Measurements from ENCODE around the gene CDK19. TPM values are rescaled to one million over a fixed set of nuclear protein-coding genes. Genes with fewer than 3 reads are reported as not detected.

CDK19 gene
- 1 to 10 TPM; 3.0 to 7.4 (median 6.3) TPM for total RNA-seq

DNA sequence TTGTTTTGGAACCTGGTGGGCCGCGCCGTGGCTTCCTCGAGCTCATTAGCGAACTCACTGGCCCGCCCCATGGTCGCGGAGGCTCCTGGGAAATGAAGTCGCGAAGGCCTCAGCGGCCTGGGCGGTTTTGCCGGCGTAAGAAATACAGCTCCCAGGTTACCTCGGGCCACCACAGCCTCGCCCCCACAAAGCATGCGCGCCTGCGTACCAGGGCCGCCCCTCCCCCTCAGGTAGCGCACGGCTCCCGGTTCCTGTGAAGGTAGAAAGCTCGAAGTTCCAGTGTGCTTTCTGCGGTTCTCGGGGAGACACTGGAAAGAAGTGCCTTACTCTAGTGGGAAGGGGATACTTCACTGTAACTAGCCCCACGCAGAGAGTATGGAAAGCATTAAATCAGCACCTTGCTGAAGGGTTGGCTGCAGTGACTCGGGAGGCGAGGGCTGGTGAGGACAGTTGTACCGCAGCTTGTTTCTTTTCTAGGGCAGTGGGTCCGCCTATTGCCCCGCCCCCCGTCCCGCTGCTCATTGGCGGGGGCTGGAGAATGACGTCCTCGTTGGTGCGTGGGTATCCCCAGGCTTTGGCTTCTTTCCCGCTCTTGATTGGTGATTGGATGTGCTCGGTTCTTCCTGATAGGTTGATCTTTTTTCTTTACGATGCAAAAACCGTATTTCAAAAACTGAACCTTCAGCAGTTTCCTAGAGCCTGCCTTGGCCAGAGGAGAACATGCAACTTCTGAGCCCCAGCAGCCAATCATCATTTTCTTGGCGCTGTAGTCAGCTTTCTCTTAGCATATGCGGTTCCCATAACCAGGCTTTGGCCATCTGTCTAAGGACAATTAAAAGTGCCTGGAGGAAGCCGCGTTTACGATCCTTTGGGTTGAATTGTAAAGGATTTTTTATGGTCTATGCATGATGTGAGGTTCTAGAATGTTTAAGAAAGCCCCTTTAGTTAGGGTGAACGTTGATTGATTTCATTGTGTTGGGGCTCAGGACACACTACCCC lies at the start of gene CDK19:
Gene CDK19 (minus strand): TSS at position 59 of the 999 bp plus-strand sequence. CDS start 333 bp downstream, outside the sequence.
- no peaks in the 10 kb centered on the region for H3K36me3 ChIP-seq
- TF ChIP-seq POLR2A (IDR thresholded peaks at IDR 0.05): peak; percentile 72 to 75
- TF ChIP-seq CTCF (IDR thresholded peaks at IDR 0.05 in 4 of 5, conservative IDR thresholded peaks at IDR 0.05 in 1 of 5): no peak
- H3K4me1 ChIP-seq: peaks cover 6 to 13% of the 10 kb centered on the region in 2 donors
- H3K4me3 ChIP-seq: peak within 1 kb of the TSS; percentile 65 to 94 (median 82)
- H3K9me3 ChIP-seq: no peaks in the 10 kb centered on the region
- in situ Hi-C loops (cut with MboI; ENCODE audit: low sequenced_read_pairs in 4 of 4): loop anchor here (5.0 to 10.0 kb wide), 3 partner anchors 59 to 139 kb away; partner anchors contain the start of genes AMD1 (in 2 of the 4) and GTF3C6 (in 2 of the 4)
- ATAC-seq (peak; percentile 92), DNase-seq (peak; percentile 97)
- H3K27me3 ChIP-seq: no peaks in the 10 kb centered on the region
- H3K27ac ChIP-seq: peak within 1 kb of the TSS; percentile 89 to 95 (median 91)
- intact Hi-C loops (cut with DNase I; ENCODE audit: low total_unique reads): loop anchor here (1.0 to 10.0 kb wide), 8 partner anchors 59 to 1433 kb away; partner anchors contain the start of genes AMD1, CD164, CDC40 and DDO

DNA sequence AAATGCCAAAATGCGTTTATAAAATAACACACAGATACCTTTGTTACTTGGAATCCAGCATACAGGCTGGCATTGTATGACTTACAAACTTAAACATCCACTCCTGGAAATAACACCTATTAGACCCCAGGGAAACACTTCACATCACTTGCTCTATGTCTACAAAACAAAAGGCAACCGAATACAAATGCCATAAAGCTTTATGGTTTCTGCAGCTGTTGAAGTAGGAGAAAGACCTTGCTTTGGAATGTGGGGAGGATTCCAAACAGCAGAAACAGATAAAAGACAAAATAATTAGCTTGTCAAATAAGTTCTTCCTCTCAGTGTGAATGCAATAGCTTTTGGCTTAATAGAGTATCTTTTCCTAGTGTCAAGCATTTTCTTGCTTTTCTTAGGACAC lies 49.6 kb upstream of the CDK19 start:
- intact Hi-C loops (cut with DNase I; ENCODE audit: low total_unique reads) (no loop called here), in situ Hi-C loops (cut with MboI; ENCODE audit: low sequenced_read_pairs in 4 of 4) (loop anchor here in 1 of 4 donors (5.0 kb wide), 1 partner anchor 38 kb away; no protein-coding TSS in a partner anchor)
- TF ChIP-seq POLR2A (IDR thresholded peaks at IDR 0.05): no peak
- no peak for TF ChIP-seq CTCF (IDR thresholded peaks at IDR 0.05 in 4 of 5, conservative IDR thresholded peaks at IDR 0.05 in 1 of 5)
- DNase-seq: no peak
- H3K27ac ChIP-seq: no peak overlapping the region
- H3K36me3 ChIP-seq: no peaks in the 10 kb centered on the region
- H3K27me3 ChIP-seq: no peaks in the 10 kb centered on the region
- no peak for ATAC-seq
- no peaks in the 10 kb centered on the region for H3K9me3 ChIP-seq
- no peak overlapping the region for H3K4me3 ChIP-seq
- no peaks in the 10 kb centered on the region for H3K4me1 ChIP-seq

DNA sequence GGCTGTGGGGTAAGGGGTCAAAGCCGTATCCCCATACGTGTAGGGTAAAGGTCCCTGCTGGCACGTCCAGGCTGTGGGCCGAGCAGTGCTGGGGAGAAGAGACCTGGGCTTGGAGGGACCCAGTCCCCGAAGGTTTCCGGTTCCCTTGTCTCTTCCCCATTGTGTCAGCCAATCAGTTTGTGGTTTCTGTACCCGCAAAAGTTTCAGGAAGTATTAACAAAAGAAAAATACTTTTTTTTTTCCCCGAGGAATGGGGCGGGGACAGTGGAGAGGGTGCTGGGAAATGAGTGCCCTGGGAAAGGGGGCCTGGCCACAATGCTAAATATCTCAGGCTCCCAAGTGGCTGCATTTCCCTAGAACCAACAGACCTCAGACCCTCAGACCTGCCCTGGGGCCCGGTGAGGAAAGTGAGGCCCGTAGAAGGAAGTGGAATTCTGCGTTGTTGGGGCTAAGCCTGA lies 44.1 kb upstream of the CDK19 start:
- H3K4me1 ChIP-seq: no peaks in the 10 kb centered on the region
- H3K36me3 ChIP-seq: no peaks in the 10 kb centered on the region
- no peak overlapping the region for H3K4me3 ChIP-seq
- in situ Hi-C loops (cut with MboI; ENCODE audit: low sequenced_read_pairs in 4 of 4): no loop called here
- intact Hi-C loops (cut with DNase I; ENCODE audit: low total_unique reads): no loop called here
- H3K27me3 ChIP-seq: no peaks in the 10 kb centered on the region
- TF ChIP-seq POLR2A (IDR thresholded peaks at IDR 0.05) (no peak), CTCF (IDR thresholded peaks at IDR 0.05 in 4 of 5, conservative IDR thresholded peaks at IDR 0.05 in 1 of 5) (no peak)
- H3K9me3 ChIP-seq: no peaks in the 10 kb centered on the region
- DNase-seq (no peak), ATAC-seq (no peak)
- no peak overlapping the region for H3K27ac ChIP-seq

GRCh38 chr6:110858562-110859214 lies 43.4 kb upstream of the CDK19 start:
- intact Hi-C loops (cut with DNase I; ENCODE audit: low total_unique reads) (no loop called here), in situ Hi-C loops (cut with MboI; ENCODE audit: low sequenced_read_pairs in 4 of 4) (no loop called here)
- no peak overlapping the region for H3K4me3 ChIP-seq
- DNase-seq (no peak), ATAC-seq (no peak)
- no peaks in the 10 kb centered on the region for H3K36me3 ChIP-seq
- no peaks in the 10 kb centered on the region for H3K9me3 ChIP-seq
- no peaks in the 10 kb centered on the region for H3K4me1 ChIP-seq
- H3K27ac ChIP-seq: no peak overlapping the region
- TF ChIP-seq POLR2A (IDR thresholded peaks at IDR 0.05) (no peak), CTCF (IDR thresholded peaks at IDR 0.05 in 4 of 5, conservative IDR thresholded peaks at IDR 0.05 in 1 of 5) (no peak)
- H3K27me3 ChIP-seq: no peaks in the 10 kb centered on the region
